SK-N-SH treated with all-trans-retinoic acid at 6 μM for 48 hours (cell line): ENCODE measurements around the gene UGT1A6.

Experiments used
- ATAC-seq: fragments of 200-7000 bp; cut with Tn5 transposase; 3 replicates; pipeline ENCODE4 v1.9.1; 2020; ENCODE audit warnings: mild to moderate bottlenecking, moderate library complexity
- BACH2 ChIP-seq: fragments of 250-450 bp; sonication (Bioruptor Pico); IDR thresholded peaks from 2 replicates; pipeline ENCODE4 v1.9.0; 2021; ENCODE audit warnings: mild to moderate bottlenecking, borderline replicate concordance
- CREB5 ChIP-seq: fragments of 250-450 bp; sonication (Bioruptor Pico); IDR thresholded peaks from 2 replicates; pipeline ENCODE4 v1.5.1; 2020; ENCODE audit warnings: low read depth, mild to moderate bottlenecking, moderate library complexity
- CSDC2 ChIP-seq: fragments of 250-450 bp; sonication (Bioruptor Pico); IDR thresholded peaks from 2 replicates; pipeline ENCODE4 v1.5.0; 2020; ENCODE audit warnings: mild to moderate bottlenecking, moderate library complexity
- ESRRG ChIP-seq: fragments of 250-450 bp; sonication (Bioruptor Pico); IDR thresholded peaks from 2 replicates; pipeline ENCODE4 v1.6.1; 2021; ENCODE audit warnings: mild to moderate bottlenecking
- ISL1 ChIP-seq: fragments of 250-450 bp; sonication (Bioruptor Pico); IDR thresholded peaks from 2 replicates; pipeline ENCODE4 v2.1.2; 2022; ENCODE audit warnings: mild to moderate bottlenecking, moderate library complexity
- SNAI2 ChIP-seq: fragments of 250-450 bp; sonication (Bioruptor Pico); IDR thresholded peaks from 2 replicates; pipeline ENCODE4 v1.5.0; 2020; ENCODE audit warnings: mild to moderate bottlenecking, moderate library complexity
- TCF4 ChIP-seq: fragments of 250-450 bp; sonication (Bioruptor Pico); IDR thresholded peaks from 2 replicates; pipeline ENCODE4 v1.8.0; 2021; ENCODE audit warnings: mild to moderate bottlenecking, moderate library complexity, borderline replicate concordance
- TOX ChIP-seq: fragments of 250-450 bp; sonication (Bioruptor Pico); IDR thresholded peaks from 2 replicates; pipeline ENCODE4 v1.8.0; 2021; ENCODE audit warnings: mild to moderate bottlenecking, moderate library complexity, borderline replicate concordance
- ZC3H10 ChIP-seq: fragments of 250-450 bp; sonication (Bioruptor Pico); IDR thresholded peaks from 2 replicates; pipeline ENCODE4 v1.5.1; 2021; ENCODE audit warnings: mild to moderate bottlenecking, moderate library complexity
- ZFP3 ChIP-seq: fragments of 250-450 bp; sonication (Bioruptor Pico); IDR thresholded peaks from 2 replicates; pipeline ENCODE4 v1.5.0; 2020; ENCODE audit warnings: mild to moderate bottlenecking, moderate library complexity
- ZFP30 ChIP-seq: fragments of 450-650 bp; formaldehyde crosslinking; IDR thresholded peaks from 2 replicates; pipeline ENCODE4 v1.5.0; 2022; ENCODE audit warnings: mild to moderate bottlenecking, moderate library complexity
- ZNF565 ChIP-seq: fragments of 450-650 bp; formaldehyde crosslinking; conservative IDR thresholded peaks from 2 replicates; pipeline ENCODE4 v1.5.0; 2020; ENCODE audit warnings: low read depth, mild to moderate bottlenecking, moderate library complexity
- ZNF70 ChIP-seq: fragments of 450-650 bp; formaldehyde crosslinking; IDR thresholded peaks from 2 replicates; pipeline ENCODE4 v1.5.0; 2020; ENCODE audit warnings: mild to moderate bottlenecking, moderate library complexity
- TF ChIP-seq, protein P1 (sequence below): fragments of 250-450 bp; sonication (Bioruptor Pico); IDR thresholded peaks from 2 replicates; pipeline ENCODE4 v1.5.1; 2021; ENCODE audit warnings: mild to moderate bottlenecking, moderate library complexity
- TF ChIP-seq, protein P2 (sequence below): fragments of 250-450 bp; sonication (Bioruptor Pico); IDR thresholded peaks from 2 replicates; pipeline ENCODE4 v1.8.0; 2021; ENCODE audit warnings: low read depth, mild to moderate bottlenecking, moderate library complexity, borderline replicate concordance
- TF ChIP-seq, protein P3 (sequence below): fragments of 250-450 bp; sonication (Bioruptor Pico); IDR thresholded peaks from 2 replicates; pipeline ENCODE4 v1.8.0; 2020; ENCODE audit warnings: mild to moderate bottlenecking, moderate library complexity, borderline replicate concordance
- TF ChIP-seq, protein P4 (sequence below): fragments of 250-450 bp; sonication (Bioruptor Pico); IDR thresholded peaks from 2 replicates; pipeline ENCODE4 v1.5.0; 2020; ENCODE audit warnings: mild to moderate bottlenecking, moderate library complexity

The UGT1A6 gene

DNA sequence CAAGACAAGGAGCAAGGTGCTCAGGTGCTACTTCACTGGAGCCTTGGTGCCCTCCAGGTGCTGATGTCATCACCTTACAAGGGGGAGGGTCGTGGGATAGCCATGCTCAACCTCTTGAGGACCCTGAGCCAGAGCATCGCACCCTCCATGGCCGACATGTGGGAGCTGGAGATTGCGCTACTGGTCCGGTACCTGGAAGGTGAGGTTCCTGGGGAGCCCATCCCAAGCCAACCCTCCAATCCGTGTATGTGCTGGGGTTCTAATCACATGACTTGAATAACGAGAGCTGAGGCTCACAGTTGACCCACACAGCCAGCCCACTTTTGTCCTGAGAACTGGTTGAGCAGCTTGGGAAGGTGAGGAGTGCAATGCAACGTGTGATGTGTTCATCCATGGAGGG is 111.3 kb downstream of the UGT1A6 start:
- no peak for ATAC-seq
- no peak for TF ChIP-seq ZNF565 (CRISPR knock-in tag)
- TF ChIP-seq TCF4 (CRISPR knock-in tag): no peak
- no peak for TF ChIP-seq ZNF70 (CRISPR knock-in tag)
- TF ChIP-seq, protein P1, sequence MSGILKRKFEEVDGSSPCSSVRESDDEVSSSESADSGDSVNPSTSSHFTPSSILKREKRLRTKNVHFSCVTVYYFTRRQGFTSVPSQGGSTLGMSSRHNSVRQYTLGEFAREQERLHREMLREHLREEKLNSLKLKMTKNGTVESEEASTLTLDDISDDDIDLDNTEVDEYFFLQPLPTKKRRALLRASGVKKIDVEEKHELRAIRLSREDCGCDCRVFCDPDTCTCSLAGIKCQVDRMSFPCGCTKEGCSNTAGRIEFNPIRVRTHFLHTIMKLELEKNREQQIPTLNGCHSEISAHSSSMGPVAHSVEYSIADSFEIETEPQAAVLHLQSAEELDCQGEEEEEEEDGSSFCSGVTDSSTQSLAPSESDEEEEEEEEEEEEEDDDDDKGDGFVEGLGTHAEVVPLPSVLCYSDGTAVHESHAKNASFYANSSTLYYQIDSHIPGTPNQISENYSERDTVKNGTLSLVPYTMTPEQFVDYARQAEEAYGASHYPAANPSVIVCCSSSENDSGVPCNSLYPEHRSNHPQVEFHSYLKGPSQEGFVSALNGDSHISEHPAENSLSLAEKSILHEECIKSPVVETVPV (CRISPR knock-in tag): no peak
- TF ChIP-seq, protein P2, sequence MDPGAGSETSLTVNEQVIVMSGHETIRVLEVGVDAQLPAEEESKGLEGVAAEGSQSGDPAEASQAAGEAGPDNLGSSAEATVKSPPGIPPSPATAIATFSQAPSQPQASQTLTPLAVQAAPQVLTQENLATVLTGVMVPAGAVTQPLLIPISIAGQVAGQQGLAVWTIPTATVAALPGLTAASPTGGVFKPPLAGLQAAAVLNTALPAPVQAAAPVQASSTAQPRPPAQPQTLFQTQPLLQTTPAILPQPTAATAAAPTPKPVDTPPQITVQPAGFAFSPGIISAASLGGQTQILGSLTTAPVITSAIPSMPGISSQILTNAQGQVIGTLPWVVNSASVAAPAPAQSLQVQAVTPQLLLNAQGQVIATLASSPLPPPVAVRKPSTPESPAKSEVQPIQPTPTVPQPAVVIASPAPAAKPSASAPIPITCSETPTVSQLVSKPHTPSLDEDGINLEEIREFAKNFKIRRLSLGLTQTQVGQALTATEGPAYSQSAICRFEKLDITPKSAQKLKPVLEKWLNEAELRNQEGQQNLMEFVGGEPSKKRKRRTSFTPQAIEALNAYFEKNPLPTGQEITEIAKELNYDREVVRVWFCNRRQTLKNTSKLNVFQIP (CRISPR knock-in tag): no peak
- TF ChIP-seq, protein P3, sequence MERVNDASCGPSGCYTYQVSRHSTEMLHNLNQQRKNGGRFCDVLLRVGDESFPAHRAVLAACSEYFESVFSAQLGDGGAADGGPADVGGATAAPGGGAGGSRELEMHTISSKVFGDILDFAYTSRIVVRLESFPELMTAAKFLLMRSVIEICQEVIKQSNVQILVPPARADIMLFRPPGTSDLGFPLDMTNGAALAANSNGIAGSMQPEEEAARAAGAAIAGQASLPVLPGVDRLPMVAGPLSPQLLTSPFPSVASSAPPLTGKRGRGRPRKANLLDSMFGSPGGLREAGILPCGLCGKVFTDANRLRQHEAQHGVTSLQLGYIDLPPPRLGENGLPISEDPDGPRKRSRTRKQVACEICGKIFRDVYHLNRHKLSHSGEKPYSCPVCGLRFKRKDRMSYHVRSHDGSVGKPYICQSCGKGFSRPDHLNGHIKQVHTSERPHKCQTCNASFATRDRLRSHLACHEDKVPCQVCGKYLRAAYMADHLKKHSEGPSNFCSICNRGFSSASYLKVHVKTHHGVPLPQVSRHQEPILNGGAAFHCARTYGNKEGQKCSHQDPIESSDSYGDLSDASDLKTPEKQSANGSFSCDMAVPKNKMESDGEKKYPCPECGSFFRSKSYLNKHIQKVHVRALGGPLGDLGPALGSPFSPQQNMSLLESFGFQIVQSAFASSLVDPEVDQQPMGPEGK: no peak
- TF ChIP-seq CSDC2 (CRISPR knock-in tag): no peak
- no peak for TF ChIP-seq ZFP3 (CRISPR knock-in tag)
- no peak for TF ChIP-seq ZFP30
- no peak for TF ChIP-seq BACH2
- TF ChIP-seq SNAI2 (CRISPR knock-in tag): no peak
- TF ChIP-seq ESRRG: no peak
- TF ChIP-seq ZC3H10: no peak
- TF ChIP-seq, all 23 proteins: peak for 0

DNA sequence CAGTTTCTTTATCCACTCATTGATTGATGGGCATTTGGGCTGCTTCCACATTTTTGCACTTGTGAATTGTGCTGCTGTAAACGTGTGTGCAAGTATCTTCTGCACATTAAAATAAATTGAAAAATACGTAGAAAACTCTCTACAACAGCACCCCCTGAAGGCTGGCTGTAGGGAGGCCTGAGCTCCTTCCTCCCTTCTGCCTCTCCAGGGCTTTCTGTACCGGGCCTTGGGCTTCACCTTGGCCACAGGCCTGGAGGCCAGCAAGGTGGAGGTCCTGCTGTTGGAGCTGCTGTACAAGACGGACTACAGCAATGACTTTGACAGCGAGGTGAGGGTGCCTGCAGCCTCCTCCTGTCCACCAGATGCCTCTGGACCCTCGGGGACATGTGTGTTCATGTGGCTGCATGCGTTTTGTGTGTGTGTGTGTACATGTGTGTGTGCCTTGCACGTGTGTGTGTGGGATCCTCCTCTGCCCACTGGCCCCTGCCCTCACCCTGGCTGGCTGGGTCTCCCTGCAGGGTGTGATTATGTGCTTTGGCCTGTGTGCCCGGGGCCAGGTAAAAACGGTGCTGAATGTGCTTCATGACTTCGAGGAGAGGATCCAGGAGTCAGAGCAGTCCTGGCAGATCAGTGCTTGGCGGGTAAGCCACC is 114.7 kb downstream of the UGT1A6 start:
- ATAC-seq: no peak
- TF ChIP-seq TCF4 (CRISPR knock-in tag) (no peak), TOX (no peak), ISL1 (CRISPR knock-in tag) (no peak), ZNF565 (CRISPR knock-in tag) (no peak)
- TF ChIP-seq, protein P3: no peak
- TF ChIP-seq, protein P4, sequence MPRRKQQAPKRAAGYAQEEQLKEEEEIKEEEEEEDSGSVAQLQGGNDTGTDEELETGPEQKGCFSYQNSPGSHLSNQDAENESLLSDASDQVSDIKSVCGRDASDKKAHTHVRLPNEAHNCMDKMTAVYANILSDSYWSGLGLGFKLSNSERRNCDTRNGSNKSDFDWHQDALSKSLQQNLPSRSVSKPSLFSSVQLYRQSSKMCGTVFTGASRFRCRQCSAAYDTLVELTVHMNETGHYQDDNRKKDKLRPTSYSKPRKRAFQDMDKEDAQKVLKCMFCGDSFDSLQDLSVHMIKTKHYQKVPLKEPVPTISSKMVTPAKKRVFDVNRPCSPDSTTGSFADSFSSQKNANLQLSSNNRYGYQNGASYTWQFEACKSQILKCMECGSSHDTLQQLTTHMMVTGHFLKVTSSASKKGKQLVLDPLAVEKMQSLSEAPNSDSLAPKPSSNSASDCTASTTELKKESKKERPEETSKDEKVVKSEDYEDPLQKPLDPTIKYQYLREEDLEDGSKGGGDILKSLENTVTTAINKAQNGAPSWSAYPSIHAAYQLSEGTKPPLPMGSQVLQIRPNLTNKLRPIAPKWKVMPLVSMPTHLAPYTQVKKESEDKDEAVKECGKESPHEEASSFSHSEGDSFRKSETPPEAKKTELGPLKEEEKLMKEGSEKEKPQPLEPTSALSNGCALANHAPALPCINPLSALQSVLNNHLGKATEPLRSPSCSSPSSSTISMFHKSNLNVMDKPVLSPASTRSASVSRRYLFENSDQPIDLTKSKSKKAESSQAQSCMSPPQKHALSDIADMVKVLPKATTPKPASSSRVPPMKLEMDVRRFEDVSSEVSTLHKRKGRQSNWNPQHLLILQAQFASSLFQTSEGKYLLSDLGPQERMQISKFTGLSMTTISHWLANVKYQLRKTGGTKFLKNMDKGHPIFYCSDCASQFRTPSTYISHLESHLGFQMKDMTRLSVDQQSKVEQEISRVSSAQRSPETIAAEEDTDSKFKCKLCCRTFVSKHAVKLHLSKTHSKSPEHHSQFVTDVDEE: no peak
- TF ChIP-seq, all 23 proteins: peak for 0

- TF ChIP-seq BACH2 (no peak), CREB5 (CRISPR knock-in tag) (no peak)
- TF ChIP-seq, protein P2 (CRISPR knock-in tag): no peak
- no peak for ATAC-seq
Measured at GRCh38 chr2:233807966-233808935, 115.6 kb downstream of the UGT1A6 start.
